Measurements from ENCODE around the gene ADAT2.
A peak's percentile ranks its signal among the peaks of the same experiment; 100 is the strongest.

The ADAT2 gene

GRCh38 chr6:143405373-143406154, 44.9 kb downstream of the ADAT2 start:
- TF ChIP-seq, protein P1, sequence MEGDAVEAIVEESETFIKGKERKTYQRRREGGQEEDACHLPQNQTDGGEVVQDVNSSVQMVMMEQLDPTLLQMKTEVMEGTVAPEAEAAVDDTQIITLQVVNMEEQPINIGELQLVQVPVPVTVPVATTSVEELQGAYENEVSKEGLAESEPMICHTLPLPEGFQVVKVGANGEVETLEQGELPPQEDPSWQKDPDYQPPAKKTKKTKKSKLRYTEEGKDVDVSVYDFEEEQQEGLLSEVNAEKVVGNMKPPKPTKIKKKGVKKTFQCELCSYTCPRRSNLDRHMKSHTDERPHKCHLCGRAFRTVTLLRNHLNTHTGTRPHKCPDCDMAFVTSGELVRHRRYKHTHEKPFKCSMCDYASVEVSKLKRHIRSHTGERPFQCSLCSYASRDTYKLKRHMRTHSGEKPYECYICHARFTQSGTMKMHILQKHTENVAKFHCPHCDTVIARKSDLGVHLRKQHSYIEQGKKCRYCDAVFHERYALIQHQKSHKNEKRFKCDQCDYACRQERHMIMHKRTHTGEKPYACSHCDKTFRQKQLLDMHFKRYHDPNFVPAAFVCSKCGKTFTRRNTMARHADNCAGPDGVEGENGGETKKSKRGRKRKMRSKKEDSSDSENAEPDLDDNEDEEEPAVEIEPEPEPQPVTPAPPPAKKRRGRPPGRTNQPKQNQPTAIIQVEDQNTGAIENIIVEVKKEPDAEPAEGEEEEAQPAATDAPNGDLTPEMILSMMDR (IDR thresholded peaks at IDR 0.05; ENCODE audit: low read depth, low read length, missing control alignments), result no peak
- Histone ChIP-seq H3K27me3 (replicated peaks) (no peaks in the 10 kb centered on the region), H3K36me3 (replicated peaks) (no peaks in the 10 kb centered on the region), H3K27ac (peak overlapping the region; percentile 61), H3K4me3 (ENCODE audit: low read depth, low read length) (no peak overlapping the region)
- in situ Hi-C loops (cut with HindIII; ENCODE audit: low pct_ligation_motif_present, low sequenced_read_pairs), result no loop called here
- peak; percentile 73 for DNase-seq

GRCh38 chr6:143402721-143403336, 47.7 kb downstream of the ADAT2 start:
- TF ChIP-seq, protein P1 (IDR thresholded peaks at IDR 0.05; ENCODE audit: low read depth, low read length, missing control alignments), result no peak
- H3K36me3 ChIP-seq (replicated peaks), result no peaks in the 10 kb centered on the region
- DNase-seq, result no peak
- no peak overlapping the region for H3K27ac ChIP-seq
- H3K27me3 ChIP-seq (replicated peaks), result no peaks in the 10 kb centered on the region
- in situ Hi-C loops (cut with HindIII; ENCODE audit: low pct_ligation_motif_present, low sequenced_read_pairs), result no loop called here
- H3K4me3 ChIP-seq (ENCODE audit: low read depth, low read length), result no peak overlapping the region

- in situ Hi-C loops (cut with HindIII; ENCODE audit: low pct_ligation_motif_present, low sequenced_read_pairs), result no loop called here
- H3K4me3 ChIP-seq (ENCODE audit: low read depth, low read length), result no peak overlapping the region
- H3K36me3 ChIP-seq (replicated peaks), result no peaks in the 10 kb centered on the region
- no peak for DNase-seq
- no peaks in the 10 kb centered on the region for H3K27me3 ChIP-seq (replicated peaks)
- TF ChIP-seq, protein P1 (IDR thresholded peaks at IDR 0.05; ENCODE audit: low read depth, low read length, missing control alignments), result no peak
- H3K27ac ChIP-seq, result no peak overlapping the region
These were observed 48.7 kb downstream of the ADAT2 start for GRCh38 chr6:143401636-143402370.

DNA sequence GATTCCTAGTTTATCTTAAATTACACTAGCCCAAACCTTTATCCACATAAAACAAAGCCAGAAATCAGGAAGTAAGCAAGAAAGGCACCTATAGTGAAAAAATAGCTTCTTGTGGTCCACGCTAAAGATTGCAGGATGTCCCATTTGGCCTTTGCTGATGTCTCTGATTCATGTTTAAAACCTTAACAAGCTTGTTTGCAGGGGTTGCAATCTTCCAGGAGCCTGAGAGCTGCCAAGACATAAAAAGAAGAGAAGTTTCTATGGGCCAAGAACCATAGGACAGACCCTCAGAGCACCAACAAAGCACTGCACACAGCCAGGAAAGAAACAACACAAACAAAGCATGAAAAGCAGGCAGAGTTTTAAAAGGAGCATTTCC, 49.4 kb downstream of the ADAT2 start:
- TF ChIP-seq, protein P1 (IDR thresholded peaks at IDR 0.05; ENCODE audit: low read depth, low read length, missing control alignments), result no peak
- no peaks in the 10 kb centered on the region for H3K27me3 ChIP-seq (replicated peaks)
- no peak for DNase-seq
- H3K27ac ChIP-seq, result no peak overlapping the region
- H3K4me3 ChIP-seq (ENCODE audit: low read depth, low read length), result no peak overlapping the region
- H3K36me3 ChIP-seq (replicated peaks), result no peaks in the 10 kb centered on the region
- in situ Hi-C loops (cut with HindIII; ENCODE audit: low pct_ligation_motif_present, low sequenced_read_pairs), result no loop called here

- TF ChIP-seq, protein P1 (IDR thresholded peaks at IDR 0.05; ENCODE audit: low read depth, low read length, missing control alignments), result no peak
- H3K27ac ChIP-seq, result no peak overlapping the region
- in situ Hi-C loops (cut with HindIII; ENCODE audit: low pct_ligation_motif_present, low sequenced_read_pairs), result no loop called here
These were observed 50.0 kb downstream of the ADAT2 start for GRCh38 chr6:143400258-143401067.

More at GRCh38 chr6:143400258-143401067, 50.0 kb downstream of the ADAT2 start:
- no peak for DNase-seq
- H3K4me3 ChIP-seq (ENCODE audit: low read depth, low read length), result no peak overlapping the region
- H3K36me3 ChIP-seq (replicated peaks), result no peaks in the 10 kb centered on the region
- no peaks in the 10 kb centered on the region for H3K27me3 ChIP-seq (replicated peaks)
